COLO668 (cell line): ENCODE data around the gene BCR.

ENCODE experiments used
- DNase-seq: peaks from one replicate; lab custom pipeline; 2025; ENCODE audit not compliant: unreplicated experiment; lab: John Stamatoyannopoulos, UW

The BCR gene

GRCh38 chr22:23215294-23216241 is 35.3 kb downstream of the BCR start:
- DNase-seq = no peak

GRCh38 chr22:23216461-23217170 is 36.3 kb downstream of the BCR start:
- no peak for DNase-seq

- DNase-seq = no peak
Measured at GRCh38 chr22:23217171-23218052, 37.1 kb downstream of the BCR start.

- no peak for DNase-seq
Measured at GRCh38 chr22:23218053-23218866, 38.0 kb downstream of the BCR start.

GRCh38 chr22:23218867-23219251 is 38.5 kb downstream of the BCR start:
- peak; percentile 93 for DNase-seq

GRCh38 chr22:23219317-23219716 is 39.0 kb downstream of the BCR start:
- no peak for DNase-seq

GRCh38 chr22:23219822-23220484 is 39.6 kb downstream of the BCR start:
- peak; percentile 65 for DNase-seq

GRCh38 chr22:23220485-23221350 is 40.4 kb downstream of the BCR start:
- no peak for DNase-seq

- DNase-seq = no peak
Measured at GRCh38 chr22:23221351-23221804, 41.1 kb downstream of the BCR start.

- no peak for DNase-seq
Measured at GRCh38 chr22:23222033-23222792, 41.9 kb downstream of the BCR start.

GRCh38 chr22:23222793-23223568 is 42.7 kb downstream of the BCR start:
- no peak for DNase-seq

GRCh38 chr22:23223569-23224317 is 43.4 kb downstream of the BCR start:
- no peak for DNase-seq

GRCh38 chr22:23224846-23225245 is 44.5 kb downstream of the BCR start:
- DNase-seq = no peak

- DNase-seq = no peak
Measured at GRCh38 chr22:23225337-23225723, 45.0 kb downstream of the BCR start.

GRCh38 chr22:23225724-23226496 is 45.6 kb downstream of the BCR start:
- no peak for DNase-seq

GRCh38 chr22:23226497-23226850 is 46.2 kb downstream of the BCR start:
- DNase-seq = no peak
